NCI-H2081 (cell line): ENCODE measurements around the gene JMJD7.

Experiments used
- DNase-seq, 2 experiments: peaks; one replicate each; lab custom pipeline; 2025; lab: John Stamatoyannopoulos, UW

The JMJD7 gene

GRCh38 chr15:41801185-41801584 is 26.7 kb upstream of the JMJD7 start:
- DNase-seq, result no peak

DNA sequence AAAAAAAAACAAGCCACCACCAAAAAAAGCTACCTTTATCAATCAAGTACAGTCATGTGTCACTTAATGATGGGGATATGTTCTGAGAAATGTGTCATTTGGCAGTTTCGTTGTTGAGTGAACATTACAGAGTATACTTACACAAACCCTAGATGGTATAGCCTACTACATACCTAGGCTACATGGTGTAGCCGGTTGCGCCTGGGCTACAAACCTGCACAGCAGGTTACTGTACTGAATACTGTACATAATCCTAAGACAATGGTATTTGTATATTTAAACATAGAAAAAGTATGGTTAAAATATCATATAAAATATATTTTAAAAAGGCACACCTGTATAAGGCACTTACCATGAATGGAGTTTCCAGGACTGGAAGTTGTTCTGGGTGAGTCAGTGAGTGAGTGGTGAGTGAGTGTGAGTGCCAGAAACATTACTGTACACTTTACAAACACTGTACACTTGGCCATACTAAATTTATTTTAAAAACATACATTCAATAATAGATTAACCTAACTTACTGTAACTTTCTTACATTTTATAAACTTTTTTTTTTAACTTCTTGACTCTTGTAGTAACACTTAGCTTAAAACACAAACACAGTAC is 25.9 kb upstream of the JMJD7 start:
- no peak for DNase-seq

GRCh38 chr15:41804361-41804760 is 23.5 kb upstream of the JMJD7 start:
- no peak for DNase-seq

GRCh38 chr15:41804916-41805666 is 22.8 kb upstream of the JMJD7 start:
- no peak for DNase-seq

GRCh38 chr15:41805711-41806110 is 22.2 kb upstream of the JMJD7 start:
- DNase-seq, result no peak

GRCh38 chr15:41806291-41807181 is 21.4 kb upstream of the JMJD7 start:
- DNase-seq, result peak in 1 of 2 experiments; percentile 2

- DNase-seq, result no peak
Observed at GRCh38 chr15:41809121-41809520, 18.8 kb upstream of the JMJD7 start.

DNA sequence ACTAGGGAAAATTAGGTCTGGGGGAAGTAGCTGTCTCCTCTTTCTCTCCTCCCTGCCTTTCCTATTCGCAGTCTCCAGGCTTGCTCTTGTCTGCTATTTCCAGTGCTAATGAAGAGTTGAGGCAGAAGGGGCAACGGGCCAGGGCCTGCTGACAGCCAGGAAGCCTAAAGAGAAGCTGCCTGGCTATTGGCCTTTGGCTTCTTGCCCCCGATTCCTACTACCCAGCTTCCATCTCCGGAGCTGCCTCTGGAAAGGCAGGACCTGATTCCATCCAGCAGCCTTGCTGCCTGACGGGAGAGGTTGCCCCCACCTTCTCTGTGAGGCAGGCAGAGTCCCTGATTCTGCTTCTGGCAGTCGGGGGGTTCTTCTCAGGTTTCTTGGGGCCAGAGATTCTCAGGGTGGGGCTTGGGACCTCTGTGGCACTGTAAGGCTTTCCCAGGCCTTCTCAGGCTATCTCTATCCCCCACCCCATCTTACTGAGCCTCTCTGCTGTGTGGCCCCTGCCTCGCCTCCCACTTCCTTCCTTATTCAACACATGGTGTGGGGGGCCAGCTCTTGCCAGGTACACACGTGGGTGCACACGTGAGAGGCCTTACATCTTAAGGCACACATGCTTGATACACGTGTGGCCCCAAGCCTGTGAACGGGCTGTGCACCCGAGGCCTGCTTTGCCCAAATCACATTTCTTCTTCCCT is 18.2 kb upstream of the JMJD7 start:
- no peak for DNase-seq

GRCh38 chr15:41810651-41811431 is 17.1 kb upstream of the JMJD7 start:
- no peak for DNase-seq

DNA sequence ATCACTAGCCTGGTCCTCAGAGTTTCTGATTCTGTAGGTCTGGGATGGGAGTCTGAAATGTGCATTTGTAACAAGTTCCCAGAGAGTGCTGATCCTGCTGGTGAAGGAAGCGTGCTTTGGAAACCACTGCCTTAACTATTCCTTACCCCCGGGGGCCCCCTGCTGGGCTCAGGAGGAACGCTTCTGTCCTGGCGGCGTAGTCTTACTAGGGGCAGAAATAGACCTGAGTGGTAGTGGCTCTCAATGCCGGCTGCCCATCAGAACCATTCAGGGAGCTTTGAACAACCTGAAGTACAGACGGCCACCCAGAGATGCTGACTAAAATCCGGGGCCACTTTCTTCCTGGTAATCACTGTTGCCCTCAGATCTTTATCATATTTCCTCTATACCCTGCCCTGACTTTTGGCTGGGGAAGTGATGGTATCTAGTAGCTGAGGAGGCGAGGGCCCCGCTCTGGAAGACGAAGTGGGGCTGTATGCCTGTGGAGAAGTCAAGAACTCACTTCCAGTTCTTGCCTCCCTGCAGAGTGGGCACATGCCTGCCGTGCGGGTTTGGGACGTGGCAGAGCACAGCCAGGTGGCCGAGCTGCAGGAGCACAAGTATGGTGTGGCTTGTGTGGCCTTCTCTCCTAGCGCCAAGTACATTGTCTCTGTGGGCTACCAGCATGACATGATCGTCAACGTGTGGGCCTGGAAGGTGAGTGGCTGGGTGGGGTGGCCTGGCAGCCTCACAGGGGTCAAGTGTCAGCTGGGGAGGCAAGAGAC is 16.3 kb upstream of the JMJD7 start:
- DNase-seq, result peak; percentile 9 to 42

GRCh38 chr15:41812820-41813375 is 15.0 kb upstream of the JMJD7 start:
- no peak for DNase-seq

GRCh38 chr15:41813426-41813825 is 14.5 kb upstream of the JMJD7 start:
- DNase-seq, result no peak

DNA sequence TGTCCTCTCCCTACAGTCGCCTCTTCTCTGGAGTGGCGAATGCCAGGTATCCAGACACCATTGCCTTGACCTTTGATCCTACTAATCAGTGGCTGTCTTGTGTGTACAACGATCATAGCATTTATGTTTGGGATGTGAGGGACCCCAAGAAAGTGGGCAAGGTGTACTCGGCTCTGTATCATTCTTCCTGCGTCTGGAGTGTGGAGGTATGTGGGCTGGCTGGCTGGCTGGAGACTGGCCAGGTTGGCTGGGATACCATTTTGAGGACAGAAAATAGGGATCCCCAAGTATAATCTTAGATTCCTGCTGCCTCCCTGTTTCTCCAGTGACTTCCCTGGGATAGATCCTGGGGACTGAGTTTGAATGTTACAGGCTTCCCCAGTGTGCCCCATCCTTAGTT is 13.4 kb upstream of the JMJD7 start:
- no peak for DNase-seq

GRCh38 chr15:41816788-41817187 is 11.1 kb upstream of the JMJD7 start:
- no peak for DNase-seq

GRCh38 chr15:41817327-41817726 is 10.6 kb upstream of the JMJD7 start:
- DNase-seq, result no peak

DNA sequence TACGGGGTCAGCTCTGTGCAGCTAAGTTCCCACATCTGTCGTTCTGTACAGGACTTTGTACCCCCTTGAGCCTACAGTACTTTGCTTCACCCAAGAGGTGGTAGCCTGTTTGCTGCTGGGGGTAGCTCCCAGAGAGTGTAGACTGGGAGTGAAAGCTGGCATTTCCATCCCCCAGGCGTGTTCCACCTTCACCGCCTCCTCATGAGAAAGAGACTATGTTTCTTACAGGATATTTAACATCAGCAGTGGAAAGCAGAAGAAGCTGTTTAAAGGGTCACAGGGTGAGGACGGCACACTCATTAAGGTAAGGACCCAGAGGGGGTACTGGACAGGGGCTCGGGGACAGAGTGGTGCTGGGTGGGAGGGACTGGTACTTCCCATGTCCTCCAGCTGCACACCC is 10.1 kb upstream of the JMJD7 start:
- no peak for DNase-seq

- no peak for DNase-seq
Observed at GRCh38 chr15:41819455-41820050, 8.3 kb upstream of the JMJD7 start.

DNA sequence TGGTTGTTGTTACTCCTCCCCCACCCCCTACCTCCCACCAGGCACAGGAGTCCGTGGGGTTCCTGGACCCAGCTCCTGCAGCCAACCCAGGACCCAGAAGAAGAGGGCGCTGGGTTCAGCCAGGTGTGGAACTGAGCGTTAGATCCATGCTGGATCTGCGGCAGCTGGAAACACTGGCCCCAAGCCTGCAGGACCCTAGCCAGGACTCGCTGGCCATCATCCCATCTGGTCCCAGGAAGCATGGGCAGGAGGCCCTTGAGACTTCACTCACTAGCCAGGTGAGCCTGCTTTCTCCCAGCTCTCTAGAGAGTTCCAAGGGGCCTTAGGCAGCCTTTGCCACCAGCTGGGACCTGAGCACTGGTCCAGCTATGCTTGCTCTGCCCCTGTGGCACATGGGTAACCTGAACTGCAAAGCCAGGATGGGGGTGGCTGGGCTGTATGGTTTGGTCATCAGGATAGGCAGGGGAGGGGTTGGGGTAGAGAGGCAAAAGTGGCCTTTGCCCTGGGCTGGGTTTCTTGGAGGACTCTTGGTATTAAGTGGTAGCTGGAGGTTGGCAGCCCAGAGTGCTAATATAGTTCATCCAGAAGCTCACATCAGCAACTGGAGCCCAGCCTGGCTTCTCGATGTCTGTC is 7.0 kb upstream of the JMJD7 start:
- DNase-seq, result no peak

DNA sequence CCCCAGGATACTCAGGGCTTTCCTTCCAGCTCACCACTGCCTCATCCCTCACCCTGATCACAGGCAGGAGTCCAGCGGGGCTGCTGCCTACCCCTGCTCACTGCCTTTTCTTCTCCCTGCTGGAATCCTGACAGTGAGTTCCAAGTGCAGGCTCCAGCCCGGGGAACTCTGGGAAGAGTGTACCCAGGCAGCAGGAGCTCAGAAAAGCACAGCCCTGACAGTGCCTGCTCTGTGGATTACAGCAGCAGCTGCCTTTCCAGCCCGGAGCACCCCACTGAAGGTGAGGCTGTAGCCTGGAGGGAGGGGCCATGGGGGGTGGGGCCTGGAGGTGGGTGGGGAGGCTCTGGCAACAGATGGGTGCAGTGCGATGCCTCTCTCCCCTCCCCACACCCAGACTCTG is 6.1 kb upstream of the JMJD7 start:
- no peak for DNase-seq
